HepG2 (cell line): ENCODE measurements around the gene EPHA2. TPM values are rescaled to one million over a fixed set of nuclear protein-coding genes. Genes with fewer than 3 reads are reported as not detected.
A peak's percentile ranks its signal among the peaks of the same experiment; 100 is the strongest.

Experiments used
- ATAC-seq: fragments of 200-7000 bp; cut with Tn5 transposase; 3 replicates; pipeline ENCODE4 v1.9.1; 2020; ENCODE audit warnings: mild to moderate bottlenecking, moderate library complexity
- BruUV-seq: library from RNA; stranded (reverse); fragments of 400-500 nt; replicated peaks from 2 replicates; lab custom pipeline; 2021; lab: Mats Ljungman, UMichigan
- CTCF ChIA-PET: fragments of 300-600 bp; formaldehyde crosslinking; extraction: SDS; loops from one replicate; lab custom pipeline; 2021; ENCODE audit warnings: low total read pairs, inconsistent platforms, low intra/inter-chr PET ratio; lab: Yijun Ruan, JAX
- POLR2A ChIA-PET: fragments of 350-600 bp; sonication (Branson Sonifier 250); formaldehyde crosslinking; loops from one replicate; lab custom pipeline; 2020; ENCODE audit warnings: antibody characterized with exemption, inconsistent platforms; lab: Yijun Ruan, JAX
- DNase-seq: peaks from one replicate; pipeline ENCODE4 v3.0.0-alpha.2; 2015; ENCODE audit warnings: low spot score
- FAIRE-seq: peaks from 3 replicates; lab custom pipeline; 2011; peaks lifted over from hg19 to GRCh38; lab: Jason Lieb, UNC
- H2AFZ ChIP-seq: one replicate; pipeline ENCODE4 v1.6.1; 2011; ENCODE audit warnings: low read length, inconsistent platforms
- H3K27ac ChIP-seq: fragments of 300-600 bp; 3 replicates; pipeline ENCODE4 v1.8.0; 2011; ENCODE audit warnings: mixed run types, mild to moderate bottlenecking, mixed read lengths, low read length, inconsistent platforms; ENCODE audit not compliant: insufficient read depth; ENCODE audit errors: extremely low read length
- H3K27me3 ChIP-seq, 2 experiments: fragments of 200-600 bp in 1 of 2; 2 replicates in 1 of 2; 3 replicates in 1 of 2; pipeline versions ENCODE4 v1.6.0 to v1.8.0; 2011; ENCODE audit warnings: low read length in 2 of 2, mild to moderate bottlenecking in 2 of 2, moderate library complexity in 2 of 2, inconsistent platforms in 1 of 2; ENCODE audit not compliant: insufficient read depth in 2 of 2, control insufficient read depth in 1 of 2
- H3K36me3 ChIP-seq, 2 experiments: fragments of 200-600 bp in 1 of 2; replicated peaks in 1 of 2; 2 replicates in 1 of 2; 3 replicates in 1 of 2; pipeline versions ENCODE4 v1.5.1 to v1.8.0; 2011; ENCODE audit warnings: low read length in 2 of 2, inconsistent platforms in 1 of 2; ENCODE audit not compliant: insufficient read depth in 2 of 2, control insufficient read depth in 1 of 2
- H3K4me1 ChIP-seq: 2 replicates; pipeline ENCODE4 v1.5.1; 2012; ENCODE audit warnings: low read length, inconsistent platforms; ENCODE audit not compliant: insufficient read depth
- H3K4me2 ChIP-seq: 2 replicates; pipeline ENCODE4 v1.6.0; 2011; ENCODE audit warnings: low read depth, low read length, inconsistent platforms
- H3K4me3 ChIP-seq, 3 experiments: fragments of 200-600 bp in 1 of 3; sonication (generic), shearing (Covaris generic) in 1 of 3; replicated peaks in 1 of 3; 2 replicates each; pipeline ENCODE4 v1.5.1; 2011 to 2016; ENCODE audit warnings: low read length in 3 of 3, inconsistent platforms in 2 of 3, low read depth in 2 of 3, mild to moderate bottlenecking in 2 of 3, control low read depth in 1 of 3, mixed read lengths in 1 of 3; ENCODE audit not compliant: insufficient read depth in 1 of 3
- H3K79me2 ChIP-seq: one replicate; pipeline ENCODE4 v1.6.1; 2011; ENCODE audit warnings: low read length, inconsistent platforms; ENCODE audit not compliant: insufficient read depth
- H3K9ac ChIP-seq: 2 replicates; pipeline ENCODE4 v1.6.0; 2011; ENCODE audit warnings: mild to moderate bottlenecking, low read depth, low read length, inconsistent platforms; ENCODE audit not compliant: insufficient read depth
- H3K9me3 ChIP-seq: 2 replicates; pipeline ENCODE4 v1.5.1; 2012; ENCODE audit warnings: mild to moderate bottlenecking, low read length
- H4K20me1 ChIP-seq: 2 replicates; pipeline ENCODE4 v1.6.0; 2011; ENCODE audit warnings: inconsistent platforms, mild to moderate bottlenecking, low read length, moderate library complexity; ENCODE audit not compliant: insufficient read depth
- ARID3A ChIP-seq: IDR thresholded peaks from 2 replicates; pipeline ENCODE4 v1.6.1; 2012; ENCODE audit warnings: low read depth, low read length, improper control_type of control experiment
- ZNF768 ChIP-seq: sonication (generic); formaldehyde crosslinking; IDR thresholded peaks from 2 replicates; pipeline ENCODE4 v1.4.0; 2020; ENCODE audit warnings: missing genetic modification reagents
- WGBS: methylation state at CpG from one replicate; pipeline ENCODE4 v1.1.6; 2017; ENCODE audit warnings: low lambda C conversion rate; 5-methylcytosine and 5-hydroxymethylcytosine counted together
- in situ Hi-C: cut with HindIII; loops from 2 replicates; pipeline ENCODE4 v1.10.0; 2017; ENCODE audit warnings: low pct_unique_long_range_greater_than_20kb; ENCODE audit not compliant: extremely low pct_ligation_motif_present
- intact Hi-C: fragments of 100-400 bp; cut with micrococcal nuclease; formaldehyde crosslinking; loops from one replicate; pipeline ENCODE4 v1.10.0; 2022; ENCODE audit not compliant: unreplicated experiment
- polyA plus RNA-seq, 8 experiments: library from polyadenylated mRNA; depleted of rRNA in 3 of 8; stranded (reverse) in 7 of 8; unstranded in 1 of 8; fragments of >200 nt; fragmentation: Illumina TruSeq in 4 of 8; extraction: Trizol in 4 of 8; gene quantifications; 2 replicates each; pipeline versions ENCODE4 v1.2.1 to v1.2.3, GENCODE V29; 2011 to 2016; ENCODE audit warnings: low read depth in 4 of 8, missing spikeins in 1 of 8, mixed read lengths in 1 of 8; ENCODE audit not compliant: insufficient read depth in 1 of 8
- total RNA-seq, 5 experiments: library from RNA; depleted of rRNA; stranded (reverse); fragments of >200 nt; fragmentation: Illumina TruSeq; extraction: Trizol; gene quantifications; 2 replicates each; pipeline ENCODE4 v1.2.3, GENCODE V29; 2016; ENCODE audit warnings: low read depth in 1 of 5

EPHA2 gene
- total and polyA plus RNA-seq, 2 of the 13 experiments (the other 11 are each of a cell fraction or from before 2014, with no cell fraction given) = 33.6 to 53.6 TPM

GRCh38 chr1:16174261-16174868 lies 18.5 kb upstream of the EPHA2 start:
- H2AFZ ChIP-seq = no peak overlapping the region
- CTCF ChIA-PET = no interaction called here
- intact Hi-C loops = no loop called here

More at GRCh38 chr1:16174261-16174868, 18.5 kb upstream of the EPHA2 start:
- no peak for ATAC-seq
- no peaks in the 10 kb centered on the region for H3K36me3 ChIP-seq
- no peak overlapping the region for H3K4me3 ChIP-seq
- 67% methylated on average over 7 of the region's 9 CpGs for WGBS
- H3K4me2 ChIP-seq = no peak overlapping the region
- no peak for FAIRE-seq
- H3K27me3 ChIP-seq = peaks cover 7 to 17% of the 10 kb centered on the region in 2 experiments; a peak in 3 of 5 replicates
- no peaks in the 10 kb centered on the region for H3K9me3 ChIP-seq
- in situ Hi-C loops = no loop called here
- no peak overlapping the region for H3K9ac ChIP-seq
- H3K79me2 ChIP-seq = no peaks in the 10 kb centered on the region
- DNase-seq = no peak
- TF ChIP-seq ZNF768 (CRISPR knock-in tag) = peak; percentile 95
- no peak for TF ChIP-seq ARID3A
- H3K4me1 ChIP-seq = peaks cover 98% of the 10 kb centered on the region
- no peak overlapping the region for H3K27ac ChIP-seq
- POLR2A ChIA-PET = interaction anchor here (1.6 to 1.7 kb wide), 2 partner anchors 10 to 20 kb away, joined by 4 to 9 read pairs; no protein-coding TSS in a partner anchor
- no peaks in the 10 kb centered on the region for H4K20me1 ChIP-seq
- BruUV-seq = no TSS peak
